Colonic mucosa (tissue), 4 donors: Measurements from ENCODE around the gene CNOT1. TPM values are rescaled to one million over a fixed set of nuclear protein-coding genes. Genes with fewer than 3 reads are reported as not detected.

ENCODE experiments used
- DNase-seq: peaks from one replicate; pipeline ENCODE4 v3.0.0-alpha.2; 2020
- H3K27ac ChIP-seq: fragments of 200-600 bp; one replicate; pipeline ENCODE4 v1.8.0; 2021
- H3K27me3 ChIP-seq: fragments of 200-600 bp; one replicate; pipeline ENCODE4 v1.8.0; 2021
- H3K36me3 ChIP-seq: fragments of 200-600 bp; one replicate; pipeline ENCODE4 v1.8.0; 2021
- H3K4me1 ChIP-seq: fragments of 200-600 bp; one replicate; pipeline ENCODE4 v1.8.0; 2021; ENCODE audit warnings: mild to moderate bottlenecking
- H3K4me3 ChIP-seq: fragments of 200-600 bp; one replicate; pipeline ENCODE4 v1.8.0; 2021
- H3K9ac ChIP-seq, 2 donors: one replicate each; pipeline ENCODE4 v1.7.0; 2013; ENCODE audit warnings: control low read depth in 2 of 2, low read depth in 2 of 2, low read length in 2 of 2
- H3K9me3 ChIP-seq: fragments of 200-600 bp; one replicate; pipeline ENCODE4 v1.8.0; 2021
- CTCF ChIP-seq: fragments of 200-600 bp; IDR thresholded peaks from one replicate; pipeline ENCODE4 v1.8.0; 2022; ENCODE audit warnings: antibody characterized with exemption, mild to moderate bottlenecking
- intact Hi-C: fragments of 100-400 bp; cut with DNase I; formaldehyde crosslinking; loops from one replicate; pipeline ENCODE4 v1.14.1; 2022
- total RNA-seq, 2 donors: library from RNA; stranded (reverse); fragmentation: NEBNext Ultra II Directional in 1 of 2; extraction: Animal tissue kit (Norgen Biotek cat#: 25700) in 1 of 2; gene quantifications; one replicate each; pipeline ENCODE4 v1.2.1, GENCODE V29; 2021
- donor health status: healthy.
- donor health status: DM: no; HTN: no; CAD: no.
- donor health status: DM: no; HTN: no; CAD: no.

Gene CNOT1
- total RNA-seq, 2 donors from 2014 or later = 237 to 268 TPM

GRCh38 chr16:58503863-58504688, 125.5 kb downstream of the CNOT1 start:
- H3K9me3 ChIP-seq = no peaks in the 10 kb centered on the region
- H3K9ac ChIP-seq = no peak overlapping the region
- peaks cover 12% of the 10 kb centered on the region for H3K4me1 ChIP-seq
- TF ChIP-seq CTCF = no peak
- H3K4me3 ChIP-seq = no peak overlapping the region
- H3K36me3 ChIP-seq = no peaks in the 10 kb centered on the region
- intact Hi-C loops = no loop called here
- DNase-seq = no peak
- H3K27ac ChIP-seq = no peak overlapping the region
- peaks cover 21% of the 10 kb centered on the region for H3K27me3 ChIP-seq

GRCh38 chr16:58503166-58503862, 126.3 kb downstream of the CNOT1 start:
- Histone ChIP-seq H3K27ac (no peak overlapping the region), H3K9me3 (no peaks in the 10 kb centered on the region), H3K27me3 (peaks cover 21% of the 10 kb centered on the region), H3K9ac (no peak overlapping the region), H3K4me1 (peaks cover 12% of the 10 kb centered on the region), H3K4me3 (no peak overlapping the region), H3K36me3 (no peaks in the 10 kb centered on the region)
- intact Hi-C loops = no loop called here
- no peak for TF ChIP-seq CTCF
- DNase-seq = no peak

GRCh38 chr16:58502217-58502921, 127.3 kb downstream of the CNOT1 start:
- no peak for DNase-seq
- H3K27me3 ChIP-seq = peaks cover 21% of the 10 kb centered on the region

GRCh38 chr16:58501242-58502131, 128.1 kb downstream of the CNOT1 start:
- intact Hi-C loops = no loop called here
- H3K4me1 ChIP-seq = peaks cover 12% of the 10 kb centered on the region
- no peak for DNase-seq
- H3K9me3 ChIP-seq = no peaks in the 10 kb centered on the region
- H3K27me3 ChIP-seq = peaks cover 21% of the 10 kb centered on the region
- no peak overlapping the region for H3K9ac ChIP-seq
- TF ChIP-seq CTCF = no peak
- no peaks in the 10 kb centered on the region for H3K36me3 ChIP-seq
- H3K27ac ChIP-seq = no peak overlapping the region
- H3K4me3 ChIP-seq = peak overlapping the region; percentile 30

More at GRCh38 chr16:58502217-58502921, 127.3 kb downstream of the CNOT1 start:
- intact Hi-C loops = no loop called here
- H3K4me1 ChIP-seq = peaks cover 12% of the 10 kb centered on the region
- H3K27ac ChIP-seq = no peak overlapping the region
- H3K9ac ChIP-seq = no peak overlapping the region
- no peaks in the 10 kb centered on the region for H3K9me3 ChIP-seq
- H3K4me3 ChIP-seq = no peak overlapping the region
- no peaks in the 10 kb centered on the region for H3K36me3 ChIP-seq
- TF ChIP-seq CTCF = no peak
